Sciatic nerve (tissue), 2 donors: ENCODE results near the gene MMD2. TPM values are rescaled to one million over a fixed set of nuclear protein-coding genes. Genes with fewer than 3 reads are reported as not detected.
A peak's percentile ranks its signal among the peaks of the same experiment; 100 is the strongest.

Source experiments
- ATAC-seq: fragments of 200-7000 bp; cut with Tn5 transposase; one replicate; pipeline ENCODE4 v1.9.1; 2020; ENCODE audit warnings: mild to moderate bottlenecking, moderate library complexity
- DNase-seq: peaks from one replicate; pipeline ENCODE4 v3.0.0-alpha.2; 2020; ENCODE audit warnings: low spot score
- intact Hi-C: fragments of 100-400 bp; cut with DNase I; formaldehyde crosslinking; loops from one replicate; pipeline ENCODE4 v1.14.2; 2022
- total RNA-seq: library from RNA; stranded (reverse); fragmentation: NEBNext Ultra II Directional; extraction: Animal tissue kit (Norgen Biotek cat#: 25700); gene quantifications from one replicate; pipeline ENCODE4 v1.2.1, GENCODE V29; 2021
- donor health status: DM: no; HTN: no; CAD: no.
- donor health status: DM: no; HTN: no; CAD: no.

The MMD2 gene
- total RNA-seq, 1 donor from 2014 or later = 3.7 TPM

DNA sequence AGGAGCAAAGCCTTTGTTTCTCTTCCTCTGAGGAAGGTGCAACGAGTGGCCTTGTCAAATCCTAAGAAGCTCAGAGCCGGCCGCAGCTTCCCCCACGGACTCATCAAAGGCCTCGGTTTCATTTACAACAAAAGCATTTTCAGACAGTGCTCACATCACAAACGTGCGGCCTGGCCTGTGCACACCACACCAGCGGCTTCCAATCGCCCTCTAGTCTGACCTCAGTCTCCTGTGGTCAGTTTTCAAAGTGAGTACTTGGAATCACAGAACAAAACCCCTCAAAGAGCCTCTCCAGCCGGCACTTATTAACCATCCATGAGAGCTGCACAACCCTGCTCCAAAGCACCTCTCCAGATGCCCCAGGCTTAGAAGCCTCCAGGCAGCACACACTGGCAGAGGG, 78.8 kb downstream of the MMD2 start:
- ATAC-seq = peak; percentile 24
- DNase-seq = no peak
- intact Hi-C loops = loop anchor here (5.0 kb wide), 1 partner anchor 78 kb away; no protein-coding TSS in a partner anchor

DNA sequence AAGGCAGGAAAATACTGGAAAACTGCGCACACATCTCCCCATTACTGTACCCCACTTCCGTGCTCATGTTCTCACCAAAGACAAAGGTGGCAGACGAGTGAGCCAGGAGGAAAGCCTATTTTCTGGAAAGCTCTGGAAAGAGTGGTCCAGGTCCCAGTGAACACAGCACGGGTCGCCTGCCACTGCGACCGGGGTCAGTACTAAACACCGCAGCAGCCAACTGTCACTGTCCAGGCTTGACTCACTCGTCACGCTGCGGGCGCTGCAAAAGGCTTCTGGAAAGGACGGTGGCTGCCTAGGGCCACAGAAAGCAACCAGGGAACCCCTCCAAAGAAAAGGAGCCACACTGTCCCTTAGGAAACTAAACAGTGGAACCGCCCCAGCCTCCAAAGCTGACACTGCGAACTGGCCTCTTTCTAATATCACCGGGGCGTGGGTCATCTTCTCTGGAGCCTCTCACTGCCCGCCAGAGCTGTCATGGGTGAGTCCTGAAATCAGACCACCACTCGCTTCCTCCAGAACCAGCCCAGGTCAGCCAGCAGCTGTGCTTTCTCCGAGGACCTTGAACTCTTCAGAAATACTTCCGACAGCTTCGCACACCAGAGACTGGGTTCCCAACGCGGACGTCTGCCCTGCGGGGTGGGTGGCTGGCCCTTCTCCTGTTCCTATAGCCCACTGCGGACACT, 79.4 kb downstream of the MMD2 start:
- intact Hi-C loops = loop anchor here (5.0 kb wide), 1 partner anchor 77 kb away; no protein-coding TSS in a partner anchor
- DNase-seq = no peak
- ATAC-seq = no peak

DNA sequence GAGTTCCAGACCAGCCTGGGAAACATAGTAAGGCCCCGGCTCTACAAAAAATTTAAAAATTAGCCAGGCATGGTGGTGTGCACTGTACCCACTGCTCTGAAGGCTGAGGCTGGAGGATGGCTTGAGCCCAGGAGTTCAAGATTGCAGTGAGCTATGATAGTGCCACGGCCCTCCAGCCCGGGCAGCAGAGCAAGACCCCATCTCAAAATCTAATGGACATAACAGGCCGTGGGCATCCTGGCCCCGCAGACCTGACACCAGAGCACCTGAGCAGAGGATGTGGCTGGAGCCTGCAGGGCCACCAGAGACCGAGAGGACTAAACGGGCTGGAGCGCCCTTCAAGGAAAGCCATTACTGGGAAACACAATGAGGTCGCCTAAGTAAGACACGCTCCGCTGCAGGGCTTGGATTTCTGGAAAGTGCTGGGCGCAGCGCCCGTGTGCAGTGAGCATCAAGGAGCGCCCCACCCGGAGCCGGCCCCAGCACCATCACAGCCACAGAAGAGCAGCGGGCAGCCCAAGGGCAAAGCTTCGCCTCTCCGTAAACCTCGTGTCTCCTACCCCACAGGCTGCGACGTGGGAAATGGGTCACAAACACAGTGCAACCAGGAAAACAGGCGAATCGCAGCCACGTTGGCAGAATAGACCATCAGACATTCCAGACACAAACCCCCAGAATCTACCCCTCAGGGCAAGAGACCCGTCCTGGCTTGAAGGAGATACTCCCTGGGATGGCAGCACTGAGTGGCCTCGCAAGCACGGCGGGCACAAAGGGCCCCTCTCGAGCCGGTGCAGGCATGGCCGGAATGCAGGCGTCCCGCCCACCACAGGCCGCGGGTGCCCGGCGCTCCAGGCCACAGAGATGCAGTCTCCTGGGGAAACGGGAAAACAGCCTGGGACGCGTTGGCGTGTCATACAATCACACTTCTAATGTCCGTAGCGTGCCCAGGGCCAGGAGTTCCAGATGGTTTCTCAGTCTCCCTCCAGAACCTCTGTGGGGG, 80.4 kb downstream of the MMD2 start:
- DNase-seq (peak; percentile 74), ATAC-seq (no peak)

DNA sequence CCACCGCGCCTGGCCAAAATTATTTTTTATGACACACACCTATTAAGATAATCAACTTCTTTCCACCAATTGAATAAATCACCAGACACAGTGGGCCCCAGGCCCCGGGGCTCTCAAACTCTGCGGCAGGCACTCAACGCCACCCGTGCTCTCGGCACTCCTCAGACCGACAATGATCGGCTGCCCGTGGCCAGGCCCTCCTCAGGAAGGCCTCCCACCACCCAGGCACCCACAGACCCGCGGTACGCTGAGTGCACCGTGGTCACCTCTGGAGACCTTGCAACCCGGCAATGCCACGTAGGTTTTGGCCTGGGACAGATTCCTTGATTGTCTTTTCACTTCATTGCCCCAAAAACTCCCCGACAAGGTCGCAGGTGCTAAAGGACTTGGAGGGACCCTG, 82.4 kb downstream of the MMD2 start:
- ATAC-seq (no peak), DNase-seq (no peak)
- intact Hi-C loops = no loop called here

More for the DNA sequence above, 80.4 kb downstream of the MMD2 start:
- intact Hi-C loops = no loop called here

DNA sequence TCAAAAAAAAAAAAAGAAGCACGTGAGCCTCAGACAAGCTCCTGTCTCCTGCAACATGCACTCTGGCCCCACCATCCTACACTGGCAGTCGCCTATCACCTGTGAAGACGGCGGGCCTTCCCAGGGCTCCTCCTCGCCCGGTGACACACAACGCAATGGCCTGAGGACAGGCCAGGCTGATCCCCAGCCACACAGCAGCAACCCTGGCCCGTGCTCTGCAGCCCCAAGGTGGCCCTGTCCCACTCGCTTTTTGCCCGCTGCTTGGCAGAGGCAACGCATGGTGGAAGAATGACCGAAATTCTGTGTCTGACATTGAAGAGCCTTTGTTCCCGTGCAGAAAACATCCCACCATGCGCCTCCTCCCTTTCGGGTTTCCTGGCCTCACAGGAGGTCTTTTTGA, 83.6 kb downstream of the MMD2 start:
- DNase-seq = no peak
- intact Hi-C loops = no loop called here
- ATAC-seq = no peak

DNA sequence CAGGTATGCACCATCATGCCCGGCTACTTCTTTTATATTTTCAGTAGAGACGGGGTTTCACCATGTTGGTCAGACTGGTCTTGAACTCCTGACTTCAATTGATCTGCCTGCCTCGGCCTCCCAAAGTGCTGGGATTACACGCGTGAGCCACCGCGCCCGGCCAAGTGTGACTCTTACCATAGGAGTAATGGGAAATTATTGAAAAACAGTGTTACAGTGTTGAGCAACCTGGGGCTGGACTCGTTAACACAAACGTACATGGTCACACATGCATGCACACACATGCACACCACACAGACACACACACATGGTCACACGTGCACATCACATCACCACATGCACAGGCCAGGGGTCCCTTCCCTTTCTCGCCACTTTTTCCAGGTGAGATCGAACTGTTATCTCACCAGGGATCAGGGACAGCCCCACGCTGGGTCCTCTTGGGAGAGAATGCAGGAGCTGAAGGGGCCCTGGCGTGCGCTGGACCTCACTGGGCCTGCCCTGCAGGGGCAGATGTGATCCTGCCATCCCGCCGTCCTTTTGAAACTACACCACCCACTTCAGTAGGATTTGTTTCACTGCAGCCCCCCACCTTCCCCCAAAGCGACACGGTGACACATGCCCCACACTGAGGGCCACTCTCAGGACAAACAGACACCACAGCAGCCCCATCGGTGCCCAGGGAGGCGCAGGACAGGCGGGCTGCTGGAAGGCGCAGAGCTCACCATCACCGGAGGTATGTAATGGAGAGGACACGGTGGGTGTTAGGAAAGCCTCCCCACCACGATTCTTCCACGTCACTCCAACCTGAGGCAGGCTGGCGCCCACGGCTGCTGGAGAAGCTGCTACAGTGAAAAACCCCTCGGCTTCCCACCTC, 85.7 kb downstream of the MMD2 start:
- intact Hi-C loops = no loop called here
- ATAC-seq (no peak), DNase-seq (no peak)

DNA sequence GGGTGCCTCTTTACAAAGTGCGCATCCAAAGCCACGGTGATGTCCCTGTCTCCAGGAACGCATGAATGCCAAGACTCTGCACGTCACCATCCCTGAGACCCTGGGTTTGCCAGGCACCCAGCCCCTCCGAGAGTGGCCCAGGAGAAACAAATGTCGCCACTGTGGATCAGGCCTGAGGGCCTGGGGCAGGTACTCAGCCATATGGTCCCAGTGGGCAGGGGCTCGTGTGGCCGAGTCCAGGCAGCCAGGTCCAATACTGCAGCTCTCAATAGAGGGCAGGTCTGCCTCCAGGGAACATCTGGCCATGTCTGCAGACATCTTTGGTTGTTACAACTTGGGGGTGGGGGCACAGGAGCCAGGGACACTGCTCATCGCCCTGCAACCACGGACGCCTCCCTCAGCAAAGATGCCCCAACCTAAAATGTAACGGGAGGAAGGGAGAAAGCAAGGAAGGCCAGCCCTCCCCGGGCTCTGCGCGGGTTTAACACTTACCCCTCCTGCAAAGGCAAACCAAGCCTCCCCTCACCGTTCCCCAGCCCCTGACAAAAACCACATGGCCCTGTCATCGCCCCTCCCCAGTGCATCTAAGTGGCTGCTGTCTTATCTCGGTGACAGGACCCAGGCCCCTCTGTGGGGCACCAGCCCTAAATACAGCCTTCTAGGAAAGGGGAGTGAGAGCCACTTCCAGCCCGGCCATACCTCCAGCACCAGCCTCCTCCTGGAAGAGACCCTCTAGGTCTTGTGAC, 86.9 kb downstream of the MMD2 start:
- ATAC-seq (no peak), DNase-seq (no peak)
- intact Hi-C loops = loop anchor here (1.0 kb wide), 1 partner anchor 24 kb away; no protein-coding TSS in a partner anchor

DNA sequence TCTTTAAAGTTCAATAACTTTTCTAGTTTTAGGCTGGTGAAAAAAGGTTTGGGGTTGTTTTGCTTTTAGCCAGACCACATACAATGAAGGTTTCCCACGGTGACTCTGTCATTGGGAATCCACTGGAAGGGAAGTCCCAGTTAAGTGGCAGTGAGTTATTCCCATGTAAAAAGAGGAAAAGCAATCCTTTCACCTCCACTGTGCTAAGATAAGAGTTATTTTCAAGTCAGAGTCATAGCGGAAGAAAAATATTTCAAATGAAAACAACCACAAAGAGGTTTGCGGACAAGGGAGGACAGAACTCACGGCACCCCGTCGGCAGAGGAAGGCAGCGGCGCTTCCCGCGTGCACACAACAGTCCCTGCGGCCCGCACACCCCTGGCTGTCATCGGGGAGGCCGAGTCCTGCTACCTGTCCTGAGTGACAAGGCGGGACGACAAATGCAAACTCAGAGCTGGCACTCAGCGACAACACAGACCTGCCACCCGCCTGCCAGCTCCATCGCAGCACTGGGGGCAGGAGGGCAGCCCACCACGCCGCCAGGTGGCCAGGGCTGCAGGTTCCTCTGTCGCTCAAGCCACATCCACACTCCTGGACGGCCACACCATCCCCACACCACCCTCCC, 87.8 kb downstream of the MMD2 start:
- no peak for DNase-seq
- no peak for ATAC-seq
- intact Hi-C loops = no loop called here

DNA sequence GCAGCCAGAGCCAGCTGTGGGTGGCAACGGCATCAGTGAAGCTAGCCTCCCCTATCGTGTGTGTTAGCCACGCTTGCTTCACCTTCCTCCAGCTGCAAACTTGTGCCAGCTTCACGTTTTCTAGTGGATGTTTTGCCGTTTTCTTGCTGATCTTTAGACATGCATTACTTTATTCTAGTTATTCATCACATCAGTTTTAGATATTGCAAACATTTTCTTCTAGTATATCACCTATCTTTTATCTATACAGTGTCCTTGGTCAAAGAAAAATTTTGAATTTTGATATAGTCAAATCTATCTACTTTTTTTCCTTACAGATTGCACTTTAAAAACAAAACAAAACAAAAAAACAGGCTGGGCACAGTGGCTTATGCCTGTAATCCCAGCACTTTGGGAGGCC, 90.5 kb downstream of the MMD2 start:
- no peak for ATAC-seq
- no peak for DNase-seq
- intact Hi-C loops = no loop called here

DNA sequence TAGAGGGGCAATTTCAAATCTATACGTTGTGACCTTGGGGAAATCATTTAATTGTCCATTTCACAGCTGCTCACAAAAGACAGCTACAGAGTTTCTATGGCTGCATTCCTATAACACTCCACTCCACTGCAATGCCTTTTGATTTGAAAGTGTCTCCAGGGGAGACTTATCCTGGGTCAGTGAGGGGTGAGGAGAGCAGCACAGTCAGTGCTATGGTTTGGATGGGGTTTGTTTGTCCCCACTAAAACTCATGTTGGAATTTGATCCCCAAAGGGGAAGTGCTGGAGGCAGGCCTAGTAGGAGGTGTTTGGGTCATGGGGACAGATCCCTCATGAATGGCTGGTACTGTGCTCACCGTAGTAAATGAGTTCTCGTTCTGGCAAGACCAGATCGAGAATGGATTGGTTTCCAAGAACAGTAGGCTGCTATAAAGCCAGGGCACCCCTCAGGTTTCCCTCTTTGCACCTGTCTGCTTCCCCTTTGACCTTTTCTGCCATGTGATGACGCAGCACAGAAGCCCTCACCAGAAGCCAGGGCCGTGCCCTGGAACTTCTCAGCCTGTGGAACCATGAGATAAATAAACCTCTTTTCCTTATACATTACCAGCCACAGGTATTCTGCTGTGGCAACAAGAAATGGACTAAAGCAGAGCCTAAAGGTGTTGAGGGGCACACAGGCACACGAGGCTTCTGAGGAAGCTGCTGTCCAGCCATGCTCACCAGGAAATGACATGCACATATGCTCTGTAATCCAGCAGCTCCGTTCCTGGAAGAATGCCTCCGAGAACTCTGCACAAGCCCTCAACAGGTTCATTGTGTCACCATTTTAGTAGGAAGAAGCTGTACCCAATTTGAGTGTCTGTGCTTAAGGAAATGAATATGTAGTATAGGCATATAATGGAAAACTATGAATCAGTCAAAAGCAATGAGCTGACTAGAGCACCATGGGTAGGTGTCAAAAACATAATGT, 92.2 kb downstream of the MMD2 start:
- peak; percentile 91 for ATAC-seq
- intact Hi-C loops = no loop called here
- no peak for DNase-seq

DNA sequence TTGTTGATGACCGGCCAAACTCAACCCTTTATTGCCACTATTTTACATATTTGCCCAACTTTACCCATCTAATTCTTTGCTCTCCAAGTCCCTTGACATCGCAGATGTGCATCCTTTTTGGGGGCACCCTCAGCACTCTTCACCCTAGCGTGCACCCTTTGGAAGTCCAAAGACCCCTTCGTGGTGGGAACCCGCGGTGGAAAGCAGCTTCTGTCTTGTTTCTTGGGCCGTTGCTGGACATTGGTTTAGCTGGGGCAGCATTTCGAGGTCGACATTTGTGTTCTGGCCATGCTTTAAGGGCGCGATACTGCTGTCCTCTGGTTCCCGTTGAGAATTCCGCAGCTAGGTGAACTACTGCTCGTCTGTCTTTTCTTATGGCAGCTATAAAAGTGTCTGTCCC, 96.8 kb downstream of the MMD2 start:
- ATAC-seq (no peak), DNase-seq (no peak)
- intact Hi-C loops = loop anchor here (5.0 kb wide), 1 partner anchor 55 kb away; no protein-coding TSS in a partner anchor

DNA sequence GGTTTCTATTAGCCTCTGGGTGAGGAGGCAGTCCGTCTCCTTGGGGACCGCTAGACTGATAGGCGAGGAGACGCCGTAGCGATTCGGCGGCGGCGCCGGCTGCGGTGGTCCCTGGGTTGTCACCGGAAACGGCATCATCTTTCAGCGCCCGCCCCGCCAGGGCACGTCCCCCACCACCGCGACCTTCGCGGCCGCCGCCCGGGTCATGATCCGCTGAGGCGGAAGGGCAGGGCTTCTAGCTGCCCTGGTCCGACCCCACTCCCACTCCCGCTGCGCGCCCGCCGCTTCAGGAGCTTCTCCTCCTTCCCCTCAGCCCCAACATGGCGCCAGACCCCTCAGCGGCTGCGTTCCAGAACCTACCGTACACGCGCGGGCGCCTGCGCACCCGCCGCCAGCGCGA, 97.3 kb downstream of the MMD2 start, which contains the start of gene PAPOLB:
TSS of gene PAPOLB (minus strand) at position 358 of the 400 bp plus-strand sequence. CDS start at position 138, 220 bp downstream.
- peak; percentile 39 for ATAC-seq
- DNase-seq = no peak
- intact Hi-C loops = loop anchor here (5.0 kb wide), 1 partner anchor 56 kb away; no protein-coding TSS in a partner anchor

DNA sequence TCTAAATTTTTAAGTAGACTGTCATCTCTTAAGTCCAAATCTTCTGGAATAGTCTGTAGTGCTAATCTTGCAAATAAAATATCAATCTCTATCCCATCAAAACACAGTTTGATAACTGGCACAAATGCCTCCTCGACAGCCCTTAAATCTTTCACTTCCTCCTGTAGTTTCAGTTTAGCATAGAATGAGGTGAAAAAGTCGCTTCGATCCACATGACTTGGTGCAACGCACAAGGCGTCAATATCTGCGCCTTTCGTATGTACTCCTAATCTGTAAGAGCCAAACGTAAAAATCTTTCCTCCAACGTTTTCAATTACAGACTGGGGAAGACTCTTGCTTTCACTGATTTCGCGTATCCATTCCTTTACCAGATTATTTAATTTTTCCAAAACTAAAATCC, 97.8 kb downstream of the MMD2 start:
- DNase-seq = no peak
- ATAC-seq = no peak
- intact Hi-C loops = loop anchor here (5.0 kb wide), 1 partner anchor 56 kb away; no protein-coding TSS in a partner anchor

DNA sequence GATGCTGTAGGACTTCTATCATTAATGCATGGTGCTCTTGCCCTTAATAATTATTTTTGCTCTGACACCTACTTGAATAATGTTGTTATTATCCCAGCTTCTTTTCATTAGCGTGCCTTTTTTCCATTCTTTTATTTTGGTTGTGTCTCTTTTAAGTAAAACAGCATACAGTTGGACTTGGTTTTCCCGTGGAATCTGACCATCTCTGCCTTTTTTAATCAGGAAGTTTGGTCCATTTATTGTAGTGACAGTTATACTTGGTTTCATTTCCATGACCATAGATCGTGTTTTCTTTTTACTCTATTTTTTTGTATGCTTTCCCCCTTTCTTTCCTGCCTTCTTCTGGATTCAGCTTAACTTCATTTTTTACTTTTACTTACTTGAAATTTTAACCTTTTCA, 101.8 kb downstream of the MMD2 start:
- ATAC-seq (no peak), DNase-seq (no peak)
- intact Hi-C loops = no loop called here

DNA sequence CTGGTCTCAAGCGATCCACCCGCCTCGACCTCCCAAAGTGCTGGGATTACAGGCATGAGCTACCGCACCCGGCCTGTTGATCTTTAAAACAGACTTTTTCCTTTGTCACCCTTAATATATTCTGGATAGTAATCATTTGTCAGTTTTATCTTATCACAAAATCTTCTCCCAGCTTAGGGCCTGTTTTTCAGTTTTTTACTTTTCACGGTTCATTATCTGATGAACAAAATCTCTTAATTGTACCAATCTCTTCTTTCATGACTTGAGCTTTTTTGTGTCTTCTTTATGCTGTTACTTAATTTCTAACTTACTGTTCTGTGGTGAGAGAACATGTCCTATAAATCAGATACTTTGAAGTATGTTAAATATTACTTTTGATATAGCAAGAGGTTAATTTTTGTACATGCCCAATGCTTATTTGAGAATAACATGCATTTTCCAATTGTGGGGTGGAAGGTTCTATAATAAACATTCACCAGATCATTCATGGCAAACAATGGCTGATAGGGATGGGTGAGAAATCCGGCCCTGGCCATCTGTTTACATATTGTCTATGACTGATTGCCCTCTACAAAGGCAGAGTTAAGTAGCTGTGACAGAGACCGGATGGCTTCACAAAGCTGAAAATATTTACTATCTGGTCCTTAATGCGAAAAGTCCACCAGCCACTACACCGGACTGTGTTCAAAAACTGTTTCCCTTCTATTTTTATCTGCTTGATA, 102.5 kb downstream of the MMD2 start:
- DNase-seq (no peak), ATAC-seq (no peak)
- intact Hi-C loops = no loop called here
